NOMO-1 (cell line): ENCODE results near the gene LAMB3.

ENCODE experiments used
- DNase-seq, 2 experiments: peaks; one replicate each; lab custom pipeline; 2025; ENCODE audit not compliant: unreplicated experiment in 2 of 2; lab: John Stamatoyannopoulos, UW

LAMB3 gene

DNA sequence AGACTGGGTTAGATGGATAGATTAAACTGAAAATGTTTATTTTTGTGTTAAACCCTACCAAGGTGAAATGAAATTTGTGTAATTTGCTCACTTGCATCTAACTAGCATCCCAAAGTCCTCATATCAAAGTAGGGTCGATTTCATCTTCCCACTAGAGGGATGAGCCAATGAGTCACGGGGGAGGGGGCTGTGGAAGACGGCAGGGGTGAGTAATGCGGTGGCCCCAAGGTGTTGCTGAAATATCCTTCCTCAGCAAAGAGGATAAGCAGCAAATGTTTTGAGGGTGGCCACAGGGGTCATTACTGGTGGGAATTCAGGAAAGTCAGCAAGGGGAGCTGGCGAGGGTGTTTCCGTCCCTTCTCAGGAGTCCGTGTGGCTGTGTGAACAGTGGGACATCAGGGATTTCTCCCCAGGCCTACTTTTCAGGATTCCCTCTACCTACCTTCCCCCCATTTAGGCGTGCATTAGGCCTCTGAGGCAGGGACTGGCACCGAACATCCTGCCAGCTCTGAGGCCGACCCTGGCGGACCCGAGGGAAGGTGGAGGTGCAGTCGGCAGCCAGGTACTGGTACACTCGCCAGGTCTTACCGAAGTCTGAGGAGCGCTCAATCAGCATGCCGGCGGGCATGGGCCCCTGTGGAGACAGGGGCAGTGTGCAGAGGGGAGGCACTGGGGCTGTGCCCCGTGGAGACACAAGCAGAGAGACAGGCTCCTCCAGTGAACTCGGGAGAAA is 18.1 kb downstream of the LAMB3 start:
- no peak for DNase-seq

DNA sequence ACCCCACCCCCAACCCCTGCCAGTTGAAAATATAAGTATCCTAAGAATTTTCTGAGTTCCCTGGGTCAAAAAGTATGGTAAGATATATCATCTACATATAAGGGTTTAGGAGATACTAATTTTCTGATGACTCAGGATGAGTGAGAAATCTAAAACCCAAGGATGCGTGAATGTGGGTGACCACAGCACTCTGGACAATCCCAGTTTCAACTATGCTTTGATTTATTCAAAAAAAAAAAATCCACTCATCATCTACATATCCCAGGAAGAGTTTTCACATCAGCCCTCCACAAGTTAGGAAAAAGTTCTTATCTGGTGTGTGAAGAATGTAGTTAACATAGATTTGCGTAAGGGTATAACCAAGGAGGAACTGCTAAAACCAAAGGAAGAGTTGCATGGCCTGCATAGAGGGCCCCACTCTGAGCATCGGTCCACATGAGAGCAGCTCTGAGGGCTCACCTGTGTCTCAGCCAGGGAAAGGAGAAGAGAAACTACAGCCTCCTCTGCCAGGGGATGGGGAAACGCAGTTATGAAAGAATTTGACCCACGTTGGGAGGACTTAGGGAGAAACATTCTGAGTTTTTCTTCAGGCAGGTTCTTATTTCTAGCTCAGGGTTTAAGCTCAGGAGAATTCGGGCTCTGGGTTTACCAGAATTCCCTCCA is 18.8 kb downstream of the LAMB3 start:
- peak; percentile 34 to 68 for DNase-seq

DNA sequence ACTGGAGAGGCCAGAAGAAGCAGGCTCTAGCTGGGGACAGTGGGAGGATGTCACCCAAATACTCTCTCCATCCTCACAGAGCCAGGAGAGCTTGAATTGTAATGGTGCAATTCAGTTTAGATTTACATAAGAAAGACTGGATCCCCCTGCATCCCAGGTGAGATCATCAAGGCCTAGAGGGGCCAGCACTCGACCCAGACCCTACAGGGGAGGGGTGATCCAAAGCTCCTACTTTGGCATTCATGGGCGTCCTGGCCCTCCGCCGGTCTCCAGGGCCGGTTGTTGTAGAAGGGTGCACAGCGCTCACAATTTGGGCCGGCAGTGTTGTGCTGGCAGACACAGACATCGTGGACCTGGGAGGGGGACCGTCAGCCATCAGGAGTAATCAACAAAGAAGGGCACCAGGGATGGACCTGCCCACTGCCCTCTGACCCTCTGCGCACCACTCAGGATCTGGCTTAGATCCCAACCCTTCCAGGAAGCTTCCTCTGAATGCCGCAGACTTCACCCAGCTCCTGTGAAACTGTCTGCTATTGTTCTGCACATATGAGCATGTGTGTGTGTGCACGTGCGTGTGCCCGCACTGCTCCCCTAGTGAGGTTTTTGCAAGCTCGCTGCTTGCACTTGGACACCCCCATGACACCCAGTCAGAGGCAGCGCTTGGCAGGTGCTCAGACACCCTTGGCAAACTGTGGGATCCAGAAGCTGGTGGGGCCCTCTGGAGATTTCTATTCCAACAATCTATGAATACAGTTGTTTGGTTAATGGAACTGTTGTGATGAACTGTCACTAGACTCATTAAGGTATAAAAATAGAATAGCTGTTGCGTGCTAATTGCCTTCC is 21.6 kb downstream of the LAMB3 start:
- DNase-seq, result no peak

DNA sequence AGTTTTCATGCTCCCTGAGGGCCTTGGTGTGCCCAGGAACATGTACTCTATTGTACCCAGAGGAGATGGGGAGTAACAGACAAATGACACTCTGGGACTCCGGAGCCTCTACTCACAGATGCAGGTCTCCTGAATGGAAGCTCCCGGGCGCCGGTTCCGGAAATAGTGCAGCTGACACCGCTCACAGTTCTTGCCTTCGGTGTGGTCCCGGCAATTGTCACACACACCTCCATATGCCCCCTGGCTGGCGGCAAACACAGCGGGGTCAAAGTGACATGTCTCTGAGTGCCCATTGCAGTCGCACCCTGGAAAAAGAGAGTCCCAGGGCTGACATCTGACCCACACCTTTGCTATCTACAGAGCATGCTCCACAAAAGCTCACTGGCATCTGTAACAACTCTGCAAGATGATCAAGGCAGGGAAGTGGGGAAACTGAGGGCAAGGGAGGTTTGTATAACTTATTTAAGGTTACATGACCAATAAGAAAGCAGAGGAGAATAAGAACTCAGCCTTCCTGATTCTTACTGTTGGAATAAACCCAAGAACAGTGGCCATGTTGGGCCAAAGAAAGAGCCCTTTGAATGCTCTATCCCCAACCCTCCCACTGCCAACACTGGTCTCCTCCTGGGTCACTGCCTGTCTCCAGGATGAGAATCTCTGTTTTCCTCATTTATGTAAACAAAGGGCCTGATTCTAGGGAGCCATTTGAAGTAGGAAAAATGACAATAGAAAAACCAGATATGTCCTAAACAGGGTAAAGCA is 22.4 kb downstream of the LAMB3 start:
- DNase-seq, result no peak

DNA sequence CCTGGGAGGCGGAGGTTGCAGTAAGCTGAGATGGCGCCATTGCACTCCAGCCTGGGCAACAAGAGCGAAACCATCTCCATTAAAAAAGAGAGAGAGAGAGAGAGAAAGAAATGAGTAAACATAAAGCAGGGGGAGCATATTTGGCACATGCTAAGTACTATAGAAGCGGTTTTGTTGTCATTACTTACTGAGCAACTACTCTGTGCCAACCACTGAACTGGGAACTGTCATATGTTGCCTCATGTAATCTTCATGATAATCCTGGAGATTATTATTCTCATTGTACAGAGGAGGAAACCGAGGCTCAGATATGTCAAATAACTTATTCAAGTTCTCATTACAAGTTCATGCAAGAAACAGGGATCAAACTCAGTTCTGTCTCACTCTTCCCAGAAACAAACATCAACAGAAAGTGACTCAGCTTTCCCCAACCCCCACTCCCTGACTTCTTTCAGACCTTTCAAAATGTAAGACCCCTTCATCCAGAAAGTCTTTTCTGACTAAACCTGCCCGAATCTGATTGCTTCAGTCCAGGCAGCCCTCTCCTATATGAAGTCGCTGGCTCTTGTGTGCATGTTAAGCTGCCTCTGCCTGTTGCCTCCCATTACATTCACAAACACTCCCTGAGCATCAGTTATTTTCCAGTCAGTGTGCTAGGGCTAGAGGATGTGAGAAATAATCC is 23.5 kb downstream of the LAMB3 start:
- DNase-seq, result no peak

DNA sequence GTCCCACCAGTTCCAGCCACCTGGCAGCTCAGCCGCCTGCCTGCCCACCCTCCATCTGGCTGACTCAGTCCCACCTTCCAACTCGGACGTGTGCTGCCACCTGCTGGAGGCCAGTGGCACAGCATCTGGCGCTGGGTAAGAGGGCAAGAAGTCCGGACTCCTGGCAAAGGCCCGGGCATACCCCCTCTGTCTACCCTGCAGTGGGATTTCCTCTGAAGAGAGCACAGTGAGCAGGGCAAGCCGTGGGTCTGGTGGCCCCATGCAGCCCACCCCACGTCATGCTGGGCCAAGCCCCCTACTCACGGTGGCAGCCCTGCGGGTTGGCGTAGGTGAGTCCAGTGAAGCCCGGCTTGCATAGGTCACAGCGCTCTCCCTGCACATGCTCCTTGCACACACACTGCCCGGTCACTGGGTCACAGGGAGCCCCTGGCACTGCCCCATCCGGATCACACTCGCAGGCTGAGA is 24.5 kb downstream of the LAMB3 start:
- DNase-seq, result peak; percentile 46 to 72

DNA sequence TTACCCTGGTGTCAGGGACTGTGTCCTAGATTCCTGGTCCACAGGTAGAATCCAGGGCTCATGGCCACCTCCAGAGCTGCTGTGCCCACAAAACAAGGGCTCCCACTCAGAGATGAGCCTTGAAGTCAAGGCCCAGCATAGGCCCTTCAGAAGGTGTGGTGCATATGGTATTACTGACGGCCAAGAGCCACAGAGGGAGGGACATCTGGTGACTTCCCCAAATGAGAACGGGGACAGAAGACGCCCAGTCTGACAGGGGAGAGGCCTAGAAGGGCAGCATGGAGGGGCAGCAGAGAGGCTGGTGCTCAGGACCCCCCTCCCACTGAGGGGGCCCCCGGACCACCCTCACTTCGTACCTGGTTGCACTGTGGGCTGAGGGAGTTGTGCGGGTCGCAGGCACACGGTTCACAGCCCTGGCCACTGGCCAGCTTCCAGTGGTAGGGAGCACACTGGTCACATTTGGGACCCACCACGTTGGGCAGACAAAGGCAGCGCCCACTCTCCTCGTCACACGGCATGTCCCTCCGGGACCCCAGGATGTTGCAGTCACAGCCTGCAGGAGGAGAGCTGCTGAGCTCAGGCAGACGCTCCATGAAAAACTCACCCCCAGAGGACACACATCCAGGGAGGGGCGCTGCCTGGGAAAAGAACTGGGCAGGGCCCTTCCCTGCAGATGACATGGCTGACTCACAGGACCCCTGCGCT is 25.0 kb downstream of the LAMB3 start:
- DNase-seq, result peak; percentile 60 to 70

DNA sequence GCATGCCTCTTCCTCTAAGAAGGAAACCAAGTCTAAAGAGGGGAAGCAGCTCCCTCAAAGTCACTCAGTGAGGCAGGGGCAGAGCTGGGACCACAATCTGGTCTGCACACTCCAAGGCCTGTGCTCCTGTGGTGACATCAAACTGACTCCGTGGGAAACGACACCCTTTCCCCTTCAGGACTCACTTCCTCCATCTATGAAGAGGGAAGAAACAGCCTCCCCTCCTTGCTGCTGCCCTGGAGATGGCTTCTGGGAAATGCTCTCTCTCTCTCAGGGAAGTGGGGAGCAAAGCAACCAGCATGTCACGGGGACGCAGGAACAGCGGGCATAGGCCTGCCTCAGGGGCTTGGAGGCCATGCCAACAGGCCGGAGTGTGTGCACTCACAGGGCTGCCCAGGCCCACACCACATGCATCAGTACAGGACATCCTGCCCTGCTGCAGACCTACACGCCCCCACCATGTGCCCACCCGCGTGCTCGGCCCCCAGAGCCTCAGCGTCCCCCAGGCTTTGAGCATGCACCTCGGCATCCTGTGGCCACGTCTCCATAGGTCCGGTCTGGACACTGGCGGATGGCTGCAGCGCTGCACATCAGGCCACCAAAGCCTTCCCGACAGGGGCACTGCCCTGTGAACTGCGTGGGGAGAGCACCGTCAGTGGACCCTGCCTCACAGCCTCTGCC is 25.7 kb downstream of the LAMB3 start:
- DNase-seq, result no peak

DNA sequence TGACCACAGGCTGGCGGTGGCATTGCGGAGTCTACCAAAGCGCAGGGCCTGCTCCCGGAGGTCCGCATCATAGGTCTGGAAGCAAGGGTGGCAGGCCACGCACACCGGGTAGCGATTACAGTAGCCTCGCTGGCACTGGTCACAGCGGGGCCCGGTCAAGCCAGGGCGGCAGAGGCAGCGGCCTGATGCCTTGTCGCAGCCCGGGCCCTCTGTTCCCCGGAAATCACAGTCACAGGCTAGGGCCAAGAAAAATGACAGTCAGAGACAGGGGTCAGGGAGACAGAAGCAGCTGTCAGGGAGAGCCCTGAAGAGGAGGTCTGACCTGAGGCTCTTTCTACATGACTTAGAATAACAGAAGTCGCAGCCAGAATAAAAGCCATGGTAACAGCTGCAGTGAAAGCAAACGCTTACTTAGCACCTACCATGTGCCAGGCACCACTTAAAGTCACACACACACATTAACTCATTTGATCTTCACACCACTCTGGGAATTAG is 26.4 kb downstream of the LAMB3 start:
- DNase-seq, result no peak

DNA sequence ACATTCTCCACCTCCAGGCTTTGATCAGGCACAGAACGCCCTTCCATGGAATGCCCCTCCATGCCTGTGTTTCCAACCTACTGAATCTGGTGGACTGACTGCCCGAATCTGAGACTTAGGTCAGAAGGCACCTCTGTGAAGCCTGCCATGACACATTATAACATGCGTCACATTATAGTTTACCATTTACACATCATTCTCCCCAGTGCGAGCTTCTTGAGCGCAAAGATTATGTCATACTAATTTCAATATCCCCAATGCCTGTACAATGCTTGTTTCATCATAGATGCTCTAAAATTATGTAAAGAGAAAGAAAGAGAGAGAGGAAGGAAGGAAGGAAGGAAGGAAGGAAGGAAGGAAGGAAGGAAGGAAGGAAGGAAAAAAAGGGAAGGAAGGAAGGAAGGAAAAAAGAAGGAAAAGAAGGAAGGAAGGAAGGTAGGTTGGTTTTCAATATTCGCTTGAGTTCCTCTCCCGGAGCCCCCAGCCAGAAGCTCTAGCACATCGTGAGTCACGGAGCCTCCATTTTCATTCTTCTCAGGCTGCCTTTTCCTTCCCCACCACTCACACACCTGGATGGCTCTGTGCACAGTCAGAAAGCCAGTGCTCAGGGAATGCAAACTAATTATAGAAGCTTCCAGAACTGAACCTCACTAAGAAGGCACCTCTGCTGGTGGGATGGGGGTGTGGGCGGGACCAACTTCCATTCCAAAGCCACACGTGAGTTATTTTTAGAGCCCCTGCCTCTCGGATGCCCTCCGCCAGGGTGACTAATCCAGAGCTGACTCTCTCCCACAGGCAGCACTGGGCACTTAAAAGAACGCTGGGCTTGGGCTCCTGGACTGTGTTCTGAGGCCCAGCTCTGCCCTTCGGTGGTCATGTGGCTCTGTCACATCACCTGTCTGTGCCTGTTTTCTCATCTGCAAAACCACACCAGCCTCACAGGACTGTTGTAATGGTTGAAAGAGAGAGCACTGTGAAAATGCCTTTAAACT is 27.4 kb downstream of the LAMB3 start:
- DNase-seq, result no peak

DNA sequence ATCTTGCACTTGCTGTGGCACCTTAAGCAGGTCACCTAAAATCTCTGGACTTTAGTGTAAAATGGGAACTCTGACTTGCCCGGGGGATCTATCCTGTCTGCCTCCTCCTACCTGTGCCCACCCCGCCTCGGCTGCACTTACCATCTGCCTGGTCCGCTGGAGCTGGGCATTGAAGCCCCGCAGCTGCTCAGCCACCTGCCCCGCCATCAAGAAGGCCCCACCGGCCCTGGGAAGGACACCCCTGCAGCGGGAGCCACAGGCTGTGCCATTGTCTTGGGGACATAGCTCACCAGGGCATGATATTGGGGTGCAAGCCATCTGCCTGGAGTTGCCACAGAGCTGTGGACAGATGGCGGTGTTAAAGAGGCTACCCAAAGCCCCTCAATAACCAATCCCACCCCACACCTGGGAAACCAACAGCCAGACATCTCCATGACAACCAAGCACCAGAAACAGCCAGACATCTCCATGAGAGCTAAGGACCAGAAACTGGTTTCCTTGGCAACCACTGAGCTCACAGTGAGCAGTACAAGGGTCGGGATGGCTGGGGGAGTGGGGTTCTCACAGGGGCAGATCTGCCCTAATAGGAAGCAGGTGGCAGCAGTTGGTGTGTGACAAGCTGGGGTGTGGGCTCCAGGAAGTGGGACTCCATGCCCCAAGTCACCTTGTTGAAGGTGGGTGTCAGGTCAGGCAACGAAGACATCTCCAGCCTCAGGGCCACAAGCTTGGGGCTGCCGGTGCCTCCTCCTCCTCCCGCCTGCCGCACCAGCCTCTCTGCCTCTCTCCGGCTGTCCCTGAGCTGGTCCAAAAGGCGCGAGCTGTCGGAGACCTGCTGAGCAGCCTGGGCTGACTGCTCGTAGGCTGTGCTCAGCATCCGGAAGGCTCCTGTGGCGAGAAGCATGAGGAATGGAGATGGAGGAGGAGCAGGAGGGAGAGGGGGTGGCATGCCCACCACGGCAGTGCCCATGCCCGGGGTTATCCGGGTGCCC is 29.1 kb downstream of the LAMB3 start:
- DNase-seq, result no peak

DNA sequence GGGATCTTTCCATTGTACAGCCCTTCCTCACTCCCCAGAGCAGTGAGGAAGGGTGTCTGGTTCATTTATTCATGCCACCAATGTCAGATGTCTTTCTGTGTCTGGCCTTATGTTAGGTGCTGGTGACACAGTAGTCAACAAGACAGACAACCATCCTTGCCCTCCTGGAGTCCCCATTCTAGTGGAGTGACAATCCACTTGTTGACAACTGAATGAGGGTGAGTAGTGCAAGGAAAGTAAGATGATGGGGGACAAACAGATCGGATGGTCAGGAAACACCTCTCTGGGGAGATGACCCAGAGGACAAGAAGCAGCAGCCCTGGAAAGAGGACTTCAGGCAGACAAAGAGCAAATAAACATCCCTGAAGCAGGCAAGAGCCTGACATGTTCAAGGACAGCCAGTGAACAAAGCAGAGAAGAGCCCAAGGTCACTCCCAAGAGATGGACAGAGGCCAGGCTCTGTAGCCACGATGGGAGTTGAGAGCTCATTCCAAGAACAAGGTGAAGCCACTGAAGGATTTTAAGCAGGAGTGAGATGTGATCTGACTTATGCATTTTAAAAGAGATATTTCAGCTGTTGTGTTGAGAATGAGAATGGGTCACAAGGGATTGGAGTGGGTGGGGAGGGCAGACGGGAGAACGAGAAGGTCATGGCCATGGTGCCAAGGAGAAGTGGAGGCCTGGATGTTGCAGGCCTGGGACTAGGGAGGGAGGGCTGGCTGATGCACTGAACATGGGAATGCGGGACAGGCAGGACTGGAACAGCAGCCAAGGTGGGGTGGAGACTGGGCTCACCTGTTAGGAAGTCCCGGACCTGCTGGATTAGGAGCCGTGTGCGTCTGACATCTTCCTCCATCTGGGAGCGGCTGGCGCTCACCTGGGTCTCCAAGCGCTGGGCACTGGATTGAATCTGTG is 30.2 kb downstream of the LAMB3 start:
- no peak for DNase-seq

DNA sequence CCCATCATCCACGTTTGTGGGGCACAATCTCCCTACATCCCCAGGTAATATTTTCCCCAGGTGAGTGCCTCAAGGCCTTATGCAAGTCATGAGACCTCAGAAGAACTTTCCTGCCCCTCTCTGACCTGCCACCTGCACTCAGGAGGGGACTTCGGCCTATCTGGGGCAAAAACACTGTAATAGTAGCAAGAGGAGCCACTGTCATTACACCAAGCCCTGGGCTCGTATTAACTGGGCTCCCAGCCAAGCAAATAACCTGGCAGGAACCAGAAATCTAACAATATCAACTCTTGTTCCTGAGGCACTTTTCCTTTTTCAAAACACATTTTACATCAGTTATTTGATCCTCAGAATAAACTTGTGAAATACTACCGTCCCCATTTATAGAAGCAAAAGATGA is 30.9 kb downstream of the LAMB3 start:
- no peak for DNase-seq

DNA sequence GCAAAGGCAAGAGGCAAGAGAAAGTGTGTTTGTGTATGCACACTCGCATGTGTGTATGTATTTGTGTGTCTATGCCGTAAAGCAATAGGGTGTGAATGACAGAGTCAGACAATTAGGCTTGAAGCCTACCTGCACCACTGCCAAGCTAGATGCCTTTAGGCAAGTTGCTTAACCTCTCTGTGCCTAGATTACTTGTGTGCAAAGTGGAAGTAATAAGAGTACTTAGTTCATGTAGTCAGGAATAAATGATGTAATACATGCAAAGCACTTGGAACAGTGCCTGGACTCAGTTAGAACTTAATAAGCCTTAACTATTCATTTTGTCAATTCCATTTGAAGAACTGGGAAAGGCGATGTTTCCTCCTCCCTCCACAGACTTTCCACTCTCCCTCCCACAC is 31.7 kb downstream of the LAMB3 start:
- DNase-seq, result no peak

DNA sequence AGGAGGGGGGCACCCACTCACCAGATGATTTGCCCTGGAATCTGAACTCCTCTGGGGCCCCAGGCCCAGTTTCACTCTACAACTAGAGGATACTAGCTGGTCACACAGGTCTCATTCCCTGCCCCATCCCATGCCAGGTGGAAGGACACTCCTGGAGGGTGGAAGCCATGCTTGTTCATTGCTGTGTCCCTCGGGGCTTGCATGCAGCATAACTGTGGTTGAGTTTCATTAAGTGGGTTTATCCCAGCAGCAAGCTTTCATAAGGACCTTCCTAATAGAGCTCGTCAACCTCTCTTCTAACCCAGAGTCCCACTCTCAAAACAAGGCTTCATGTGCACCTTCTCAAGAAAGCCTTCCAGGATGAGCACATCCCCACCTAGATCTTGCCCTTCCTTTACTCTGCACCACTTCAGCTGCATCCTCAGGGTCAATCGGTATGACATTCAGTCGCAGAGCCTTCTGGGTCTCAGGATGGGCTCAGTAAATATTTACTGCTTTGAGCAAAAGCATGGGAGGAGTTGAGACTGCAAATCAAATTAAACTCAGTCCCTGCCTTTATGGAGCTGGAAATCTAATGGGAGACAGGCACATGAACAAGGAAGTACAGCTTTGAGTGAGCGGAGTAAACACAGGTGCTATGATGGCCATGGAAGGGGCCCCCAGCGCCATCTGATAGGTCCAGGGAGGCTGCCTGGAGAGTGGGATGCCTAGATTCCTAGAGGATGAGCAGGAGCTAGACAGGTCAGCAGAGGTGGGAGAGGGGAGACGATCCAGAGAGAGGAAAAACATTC is 32.3 kb downstream of the LAMB3 start:
- no peak for DNase-seq
